Fibroblast of skin of left quadriceps (primary cell): ENCODE results near the gene STON2.
A peak's percentile ranks its signal among the peaks of the same experiment; 100 is the strongest.
"Not testable (repeated sequence)": the region's sequence is repeated elsewhere in the genome, so short reads cannot be mapped to it uniquely, and the experiment has no call there.

Experiments
- DNase-seq, 2 experiments: peaks; one replicate each; pipeline ENCODE4 v3.0.0-alpha.2; 2013; ENCODE audit warnings: low read depth in 2 of 2

The STON2 gene

DNA sequence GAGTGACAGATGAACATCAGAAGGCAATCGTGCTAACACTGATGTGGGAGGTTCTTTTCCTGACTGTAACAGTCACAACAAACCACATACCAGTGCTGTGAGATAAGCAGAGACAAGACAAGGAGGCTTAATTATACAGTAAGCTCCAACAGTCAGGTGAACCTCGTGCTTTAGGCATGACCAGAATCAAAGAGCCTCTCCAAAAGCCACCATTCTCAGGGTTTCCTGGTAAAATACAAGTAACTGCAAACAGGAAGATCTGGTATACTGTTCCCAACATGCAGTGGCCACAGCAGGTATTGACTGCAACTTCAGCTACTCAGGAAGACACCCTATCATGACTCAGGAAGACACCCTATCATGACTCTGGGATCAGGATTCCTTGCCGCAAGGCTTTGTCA is 132.1 kb downstream of the STON2 start:
- no peak for DNase-seq

DNA sequence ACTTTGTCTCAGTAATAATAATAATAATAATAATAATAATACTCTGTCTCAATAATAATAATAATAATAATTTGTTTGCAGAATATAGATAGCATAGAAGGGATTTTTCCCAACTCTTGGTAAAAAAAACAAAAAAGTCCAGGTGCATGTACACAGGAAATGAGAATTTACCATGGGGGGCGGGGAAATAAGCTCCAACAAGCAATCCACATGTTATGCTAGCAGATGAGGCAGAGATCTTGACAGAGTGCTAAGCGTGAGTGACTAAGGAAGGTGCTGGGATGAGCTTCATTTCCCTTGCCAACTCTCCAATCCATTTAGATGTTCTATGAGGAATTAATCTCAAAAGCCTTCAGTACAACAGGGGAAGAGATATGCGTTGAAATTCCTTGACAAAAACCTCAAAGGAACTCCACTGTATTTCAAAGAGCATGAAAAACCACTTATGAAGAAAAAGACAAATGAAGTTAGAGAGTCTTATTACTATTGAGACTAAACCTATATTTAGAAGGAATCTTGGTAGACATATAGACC is 134.4 kb downstream of the STON2 start:
- no peak for DNase-seq

DNA sequence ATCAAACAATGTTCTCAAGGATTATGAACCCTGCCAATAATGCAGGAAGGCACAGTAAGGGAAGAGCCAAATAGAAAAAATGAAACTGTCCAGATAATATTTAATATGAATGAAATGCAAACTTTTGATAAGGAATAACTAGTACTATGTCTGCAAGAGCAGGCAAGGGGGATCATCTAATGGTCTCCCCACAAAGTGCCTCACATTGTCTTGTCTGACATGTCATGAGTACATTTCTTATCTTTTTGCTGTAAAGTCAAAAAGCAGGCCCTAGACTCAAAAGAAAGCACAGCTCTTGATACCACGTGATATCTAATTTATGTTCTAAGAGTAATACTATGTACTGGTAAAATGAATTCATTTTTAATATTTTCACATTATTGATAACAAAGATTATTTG is 135.5 kb downstream of the STON2 start:
- DNase-seq: no peak

DNA sequence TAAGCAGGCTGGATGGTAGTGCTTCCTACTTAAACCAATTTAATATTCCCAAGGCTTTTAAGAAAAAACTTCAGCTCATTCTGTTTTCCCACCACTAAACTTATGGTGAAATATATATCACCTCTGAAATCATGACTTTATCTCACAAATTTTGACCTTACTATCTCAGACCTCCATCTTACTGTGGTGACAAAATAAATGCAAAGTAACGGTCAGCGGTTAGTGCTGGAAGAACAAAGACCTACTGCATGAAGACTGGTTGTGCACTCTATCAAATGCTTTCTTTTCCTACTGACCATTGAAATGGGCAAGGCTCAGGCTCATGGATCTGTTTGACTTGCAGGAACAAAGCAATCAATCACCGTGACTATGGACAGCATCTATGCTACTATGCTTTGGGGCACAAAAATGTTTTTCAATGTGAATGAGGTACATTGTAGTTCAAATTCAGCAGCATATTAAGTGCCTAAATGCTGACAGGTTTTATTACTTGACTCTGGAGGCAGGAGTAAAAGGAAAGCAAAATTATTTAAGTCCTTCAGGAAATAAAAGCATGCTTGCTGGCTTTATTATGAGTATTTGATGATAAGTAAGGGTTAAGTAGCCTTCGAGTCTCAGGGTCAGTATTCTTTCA is 136.2 kb downstream of the STON2 start:
- DNase-seq: no peak

DNA sequence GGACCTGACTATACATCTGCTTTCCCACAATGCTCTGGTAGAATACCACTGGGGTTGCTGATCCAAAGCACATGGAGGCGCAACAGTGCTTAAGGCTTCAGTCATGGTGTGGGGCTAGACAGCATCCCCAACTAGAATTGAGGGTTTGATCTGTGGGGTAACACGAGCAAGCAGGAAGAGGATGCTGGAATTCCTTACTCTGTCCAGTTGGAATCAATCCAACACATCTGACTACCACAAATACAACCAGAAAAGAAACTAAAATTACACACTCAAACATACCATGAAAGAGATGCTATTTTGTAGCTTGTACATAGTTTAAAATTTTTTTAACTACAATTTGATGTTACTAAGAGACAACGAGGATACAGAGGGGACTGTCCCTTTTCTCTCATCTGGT is 138.9 kb downstream of the STON2 start:
- DNase-seq: no peak

DNA sequence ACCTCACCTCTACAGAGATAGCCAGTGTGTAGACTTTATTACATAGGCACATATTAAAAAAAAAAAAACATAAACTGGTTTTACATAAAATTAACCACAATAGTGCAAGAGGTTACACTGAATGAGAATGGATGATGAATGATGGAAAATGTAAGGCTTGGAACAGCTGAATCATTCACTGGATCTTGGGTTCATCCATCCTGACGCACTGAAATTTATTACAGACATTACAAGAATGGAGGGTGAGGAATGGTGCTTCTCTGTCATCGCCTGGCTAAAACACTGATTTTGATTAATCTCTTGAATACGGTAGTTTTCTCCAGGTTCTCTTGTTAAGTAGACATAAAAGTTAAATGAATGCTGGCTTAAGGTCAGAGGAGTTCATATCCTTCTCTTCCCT is 139.4 kb downstream of the STON2 start:
- DNase-seq: peak in 1 of 2 experiments; percentile 3

DNA sequence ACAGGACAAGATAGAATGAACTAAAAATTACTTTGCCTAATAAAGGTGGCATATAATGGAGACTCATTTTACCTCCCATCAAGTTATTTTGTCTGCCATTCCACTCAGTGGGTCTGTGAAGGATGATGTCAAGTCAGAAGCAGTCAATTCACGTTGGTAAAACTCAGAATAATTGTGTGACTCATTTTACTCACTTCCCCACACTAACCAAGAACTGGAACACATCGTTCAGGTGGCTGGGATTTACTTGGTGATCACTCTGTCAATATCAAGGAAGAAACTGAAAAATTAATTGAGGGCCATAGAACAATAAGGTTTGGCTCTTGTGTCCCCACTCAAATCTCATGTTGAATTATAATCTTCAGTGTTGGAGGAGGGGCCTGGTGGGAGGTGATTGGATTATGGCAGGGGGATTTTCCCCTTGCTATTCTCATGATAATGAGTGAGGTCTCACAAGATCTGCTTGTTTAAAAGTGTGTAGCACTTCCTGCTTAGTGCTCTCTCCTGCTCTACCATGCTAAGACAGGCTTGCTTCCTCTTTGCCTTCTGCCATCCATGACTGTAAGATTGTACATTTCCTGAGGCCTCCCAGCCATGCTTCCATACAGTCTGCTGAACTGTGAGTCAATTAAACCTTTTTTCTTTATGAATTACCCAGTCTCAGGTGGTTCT is 143.7 kb downstream of the STON2 start:
- no peak for DNase-seq

DNA sequence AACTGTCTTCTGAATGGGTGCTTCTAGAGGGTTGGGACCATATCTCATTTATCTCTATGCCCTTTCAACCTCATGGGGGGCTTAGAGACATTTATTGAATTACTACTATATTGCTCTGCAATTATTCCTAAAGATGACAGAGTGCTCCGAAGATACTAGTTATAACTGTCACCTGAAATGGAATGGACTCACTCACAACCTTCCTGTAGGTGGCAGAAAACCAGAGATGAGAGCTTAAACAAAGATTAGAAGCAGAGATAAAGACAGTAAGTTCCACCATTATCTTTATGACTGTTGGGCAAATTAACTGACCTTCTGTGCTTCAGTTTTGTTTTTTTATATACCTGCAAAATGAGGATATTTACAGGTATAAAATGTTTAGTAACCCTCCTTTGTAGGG is 147.8 kb downstream of the STON2 start:
- no peak for DNase-seq

DNA sequence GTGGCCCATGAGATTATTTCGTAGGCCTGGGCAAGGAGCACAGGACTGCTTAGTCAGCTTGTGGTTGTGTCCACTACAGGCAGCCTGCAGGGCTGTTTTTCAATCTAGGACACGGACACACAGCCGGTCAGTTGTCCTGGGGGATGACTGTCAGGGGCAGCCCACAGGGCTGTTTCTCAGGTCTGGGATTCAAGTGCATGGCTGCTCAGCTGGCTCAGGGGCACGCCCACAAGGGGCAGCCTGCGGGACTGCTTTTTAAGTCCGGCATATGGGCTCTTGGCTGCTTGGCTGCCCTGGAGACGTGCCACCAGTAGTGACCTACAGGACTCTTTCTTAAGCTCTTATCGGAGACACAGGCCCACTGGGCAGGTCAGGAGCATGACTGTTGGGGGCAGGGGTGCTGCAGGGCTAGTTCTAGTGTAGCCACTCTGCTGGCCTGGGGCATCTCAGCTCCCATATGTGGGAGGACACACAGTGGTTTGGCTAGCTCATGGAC is 152.8 kb downstream of the STON2 start:
- no peak for DNase-seq

DNA sequence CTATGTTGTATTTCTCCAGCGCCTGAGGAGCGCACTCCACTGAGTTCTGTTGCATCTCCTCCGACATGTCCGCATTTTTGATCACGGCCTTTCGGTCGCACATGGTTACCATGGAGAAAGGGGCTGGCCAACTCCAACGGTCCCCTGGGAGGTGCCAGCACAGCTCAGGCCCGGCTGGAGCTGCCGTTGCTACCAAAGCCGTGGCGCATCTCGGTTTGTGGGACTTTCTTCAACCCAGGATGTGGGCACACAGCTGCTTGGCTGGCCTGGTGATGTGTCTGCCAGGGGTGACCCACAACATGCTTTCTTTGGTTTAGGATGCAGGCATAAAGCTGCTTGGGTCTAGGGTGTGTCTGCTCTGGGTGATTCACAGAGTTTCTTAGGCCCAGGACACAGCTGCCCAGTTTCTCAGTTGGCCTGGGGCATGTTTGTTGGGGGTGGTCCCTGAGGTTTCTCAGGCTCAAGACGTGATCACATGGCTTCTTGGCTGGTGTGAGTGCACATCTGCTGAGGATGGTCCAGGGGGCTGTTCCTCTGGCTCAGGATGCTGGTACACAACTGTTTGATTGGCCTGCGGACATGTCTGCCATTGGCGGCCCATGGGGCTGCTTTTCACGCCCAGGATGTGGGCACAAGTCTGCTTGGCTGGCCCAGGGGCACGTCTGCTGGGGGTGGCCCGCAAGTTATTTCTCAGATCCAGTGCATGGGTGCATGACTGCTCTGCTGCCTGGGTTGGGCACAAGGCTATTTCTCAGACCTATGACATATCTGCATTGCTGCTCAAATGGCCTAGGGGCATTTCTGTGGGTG is 153.5 kb downstream of the STON2 start:
- no peak for DNase-seq

DNA sequence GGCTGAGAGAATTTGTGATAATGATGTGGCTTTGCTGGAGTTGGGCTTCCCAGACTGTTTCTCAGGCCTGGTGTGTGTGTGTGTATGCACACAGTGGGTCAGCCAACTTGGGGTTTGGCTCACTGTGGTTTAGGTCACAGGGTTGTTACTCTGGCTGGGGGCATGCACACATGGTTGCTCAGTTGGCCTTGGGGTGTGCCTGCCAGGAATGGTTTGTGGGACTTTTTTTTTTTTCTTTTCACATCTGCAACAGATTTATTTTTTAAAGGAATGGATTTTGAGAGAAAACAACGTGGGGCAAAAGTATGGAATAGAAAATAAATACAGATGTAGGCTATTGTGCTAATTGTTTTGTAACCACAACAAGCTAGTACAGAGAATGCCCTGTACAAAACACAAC is 154.4 kb downstream of the STON2 start:
- no peak for DNase-seq

DNA sequence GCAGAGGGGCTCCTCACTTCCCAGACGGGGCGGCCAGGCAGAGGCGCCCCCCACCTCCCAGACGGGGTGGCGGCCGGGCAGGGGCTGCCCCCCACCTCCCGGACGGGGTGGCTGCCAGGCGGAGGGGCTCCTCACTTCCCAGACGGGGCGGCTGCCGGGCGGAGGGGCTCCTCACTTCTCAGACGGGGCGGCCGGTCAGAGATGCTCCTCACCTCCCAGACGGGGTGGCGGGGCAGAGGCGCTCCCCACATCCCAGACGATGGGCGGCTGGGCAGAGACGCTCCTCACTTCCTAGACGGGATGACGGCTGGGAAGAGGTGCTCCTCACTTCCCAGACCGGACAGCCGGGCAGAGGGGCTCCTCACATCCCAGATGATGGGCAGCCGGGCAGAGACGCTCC is 155.7 kb downstream of the STON2 start:
- DNase-seq: not testable (repeated sequence)

DNA sequence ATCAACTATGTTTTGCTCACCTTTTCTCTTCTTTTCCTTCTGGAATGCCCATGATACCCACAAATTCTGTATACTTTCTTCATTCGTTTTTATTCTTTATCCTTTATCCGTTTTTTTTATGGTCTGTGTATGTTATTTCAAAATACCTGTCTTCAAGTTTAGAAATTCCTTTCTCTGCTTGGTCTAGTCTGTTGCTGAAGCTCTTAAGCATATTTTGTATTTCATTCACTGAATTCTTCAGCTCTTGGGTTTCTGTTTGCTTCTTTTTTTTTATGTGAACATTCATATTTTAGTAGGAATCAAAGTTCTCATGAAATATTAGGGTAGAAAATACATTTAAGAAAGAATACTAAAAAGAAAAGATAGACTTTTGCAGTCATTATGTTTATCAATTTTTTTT is 156.6 kb downstream of the STON2 start:
- DNase-seq: no peak

DNA sequence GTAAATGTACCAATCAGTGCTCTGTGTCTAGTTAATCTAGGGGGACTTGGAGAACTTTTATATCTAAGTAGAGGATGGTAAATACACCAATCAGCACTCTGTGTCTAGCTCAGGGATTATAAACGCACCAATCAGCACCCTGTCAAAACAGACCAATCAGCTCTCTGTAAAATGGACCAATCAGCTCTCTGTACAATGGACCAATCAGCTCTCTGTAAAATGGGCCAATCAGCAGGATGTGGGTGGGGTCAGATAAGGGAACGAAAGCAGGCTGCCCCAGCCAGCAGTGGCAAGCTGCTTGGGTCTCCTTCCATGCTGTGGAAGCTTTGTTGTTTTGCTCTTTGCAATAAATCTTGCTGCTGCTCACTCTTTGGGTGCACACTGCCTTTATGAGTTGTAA is 163.3 kb downstream of the STON2 start:
- DNase-seq: not testable (repeated sequence)

DNA sequence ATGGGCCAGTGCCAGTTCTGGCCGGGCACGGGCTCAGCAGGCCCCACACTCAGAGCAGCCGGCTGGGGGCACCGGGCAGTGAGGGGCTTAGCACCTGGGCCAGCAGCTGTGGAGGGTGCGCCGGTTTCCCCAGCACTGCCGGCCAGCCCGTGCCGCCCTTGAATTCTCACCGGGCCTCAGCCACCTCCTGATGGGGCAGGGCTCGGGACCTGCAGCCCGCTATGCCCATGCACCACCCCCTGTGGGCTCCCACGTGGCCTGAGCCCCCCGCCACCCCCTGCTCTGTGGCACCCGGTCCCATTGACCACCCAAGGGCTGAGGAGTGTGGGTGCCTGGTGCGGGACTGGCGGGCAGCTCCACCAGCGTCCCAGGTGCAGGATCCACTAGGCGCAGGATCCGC is 164.0 kb downstream of the STON2 start:
- DNase-seq: no peak

DNA sequence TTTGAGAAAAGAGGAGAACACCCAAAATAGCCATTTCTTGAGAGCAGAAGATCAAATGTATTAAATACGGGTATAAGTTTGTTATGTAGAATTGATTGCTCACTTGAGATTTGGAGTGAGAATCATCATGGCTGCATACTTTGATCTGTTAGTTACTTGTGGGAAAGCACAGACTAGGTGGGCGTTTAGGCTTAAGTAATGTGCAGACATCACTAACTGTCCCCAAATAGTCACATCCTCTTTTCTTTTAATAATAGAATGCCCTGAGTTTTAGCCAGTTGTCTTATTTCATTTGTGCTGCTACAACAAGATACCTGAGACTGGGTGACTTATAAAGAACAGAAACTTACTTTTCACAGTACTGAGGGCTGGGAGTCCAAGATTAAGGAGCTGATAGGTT is 165.0 kb downstream of the STON2 start:
- no peak for DNase-seq

DNA sequence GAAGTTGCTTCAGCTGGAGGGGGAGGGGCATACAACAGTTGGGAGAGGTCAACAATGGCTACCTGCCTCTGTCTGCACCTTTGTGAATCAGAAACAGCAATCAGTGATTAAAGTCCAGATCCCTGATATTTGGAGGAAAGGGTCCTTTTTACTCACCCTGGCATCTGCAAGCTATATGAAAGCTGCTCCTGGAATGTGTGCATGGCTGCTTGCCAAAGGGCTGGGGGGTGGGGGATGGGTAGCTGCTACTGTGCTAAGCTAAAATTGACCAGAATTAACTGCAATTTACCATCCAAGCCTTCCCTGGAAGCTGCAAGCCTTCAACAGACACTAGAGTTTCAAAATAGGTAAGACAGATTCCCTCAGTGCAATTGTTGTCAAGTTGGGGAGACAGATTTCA is 165.8 kb downstream of the STON2 start:
- peak in 1 of 2 experiments; percentile 3 for DNase-seq

DNA sequence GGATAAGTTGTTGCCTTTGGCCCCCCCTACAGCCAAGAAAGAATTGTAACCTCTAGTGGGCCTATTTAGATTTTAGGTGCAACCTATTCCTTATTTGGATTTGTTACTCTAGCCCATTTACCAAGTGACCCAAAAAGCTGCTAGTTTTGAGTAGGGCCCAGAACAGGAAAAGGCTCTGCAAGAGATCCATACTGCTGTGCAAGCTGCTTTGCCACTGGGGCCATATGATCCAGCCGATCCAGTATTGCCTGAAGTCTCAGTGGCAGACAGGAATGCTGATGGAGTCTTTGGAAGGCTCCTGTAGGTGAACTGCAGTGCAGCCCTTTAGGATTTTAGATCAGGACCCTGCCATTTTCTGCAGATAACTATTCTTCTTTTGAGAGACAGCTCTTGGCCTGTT is 166.5 kb downstream of the STON2 start:
- no peak for DNase-seq

DNA sequence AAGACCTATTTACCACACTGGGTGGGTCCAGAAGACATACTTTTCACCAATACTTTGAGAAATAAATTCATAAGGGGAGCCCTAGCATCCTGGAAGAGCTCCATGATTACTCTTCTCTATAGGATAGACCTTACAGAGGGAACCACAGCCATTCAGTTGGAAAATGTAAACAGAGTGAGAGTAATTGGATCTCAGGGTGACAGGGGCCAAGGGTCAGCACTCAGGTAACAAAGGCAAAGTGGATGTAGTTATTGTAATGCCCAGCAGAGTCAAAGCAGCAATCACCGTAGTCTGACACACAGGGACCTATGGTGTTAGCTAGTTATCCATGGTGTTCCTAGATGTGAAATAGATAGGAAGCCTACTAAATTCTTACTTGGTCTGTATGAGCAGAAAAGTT is 168.6 kb downstream of the STON2 start:
- no peak for DNase-seq

DNA sequence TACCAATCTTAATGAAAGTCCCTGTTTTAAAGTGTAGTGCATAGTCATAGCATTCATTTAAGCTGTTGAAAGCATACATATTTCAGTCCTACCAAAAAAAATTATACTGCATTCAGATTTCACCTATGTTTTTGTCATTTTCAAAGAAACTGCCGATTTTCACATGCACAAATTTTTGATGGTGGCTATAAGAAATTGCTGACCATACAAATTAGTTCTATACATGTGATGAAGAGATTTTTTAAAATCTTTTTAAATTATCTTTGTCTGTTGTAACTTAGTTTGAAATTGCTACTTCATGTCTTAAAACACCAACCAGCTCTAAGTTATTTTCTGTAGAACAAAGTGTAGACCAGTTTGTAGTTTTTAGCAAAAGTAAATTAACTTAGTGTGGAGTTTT is 175.9 kb downstream of the STON2 start:
- no peak for DNase-seq

DNA sequence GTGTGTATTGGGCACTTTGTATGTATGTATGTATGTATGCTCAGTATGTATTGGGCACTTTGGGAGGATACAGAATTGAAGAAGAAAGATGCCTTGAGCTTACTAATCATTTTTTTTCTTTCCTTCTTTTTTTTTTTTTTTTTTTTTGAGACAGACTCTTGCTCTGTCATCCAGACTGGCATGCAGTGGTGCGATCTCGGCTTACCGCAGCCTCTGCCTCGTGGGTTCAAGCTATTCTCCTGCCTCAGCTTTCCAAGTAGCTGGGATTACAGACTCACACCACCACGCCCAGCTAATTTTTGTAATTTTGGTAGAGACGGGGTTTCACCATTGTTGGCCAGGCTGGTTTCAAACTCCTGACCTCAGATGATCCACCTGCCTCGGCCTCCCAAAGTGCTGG is 176.3 kb downstream of the STON2 start:
- DNase-seq: not testable (repeated sequence)

DNA sequence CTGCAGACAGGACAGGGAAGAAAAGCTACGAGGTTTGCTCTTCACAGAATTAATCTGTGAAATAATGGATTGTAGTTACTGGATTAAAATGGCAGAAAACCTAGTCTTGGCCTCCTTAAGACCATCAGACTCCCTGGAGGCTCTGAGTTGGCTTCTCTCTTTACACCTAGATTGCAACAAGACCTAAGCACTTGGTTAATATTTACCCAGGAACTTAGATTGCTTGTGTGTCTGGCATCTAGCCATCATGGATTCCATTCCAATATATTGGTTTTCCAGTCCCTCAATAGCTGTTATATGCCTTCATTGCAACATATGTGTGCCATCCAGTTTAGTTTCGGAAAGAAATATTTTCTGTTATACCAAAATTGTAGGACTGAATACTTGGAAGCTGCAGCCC is 177.4 kb downstream of the STON2 start:
- no peak for DNase-seq

DNA sequence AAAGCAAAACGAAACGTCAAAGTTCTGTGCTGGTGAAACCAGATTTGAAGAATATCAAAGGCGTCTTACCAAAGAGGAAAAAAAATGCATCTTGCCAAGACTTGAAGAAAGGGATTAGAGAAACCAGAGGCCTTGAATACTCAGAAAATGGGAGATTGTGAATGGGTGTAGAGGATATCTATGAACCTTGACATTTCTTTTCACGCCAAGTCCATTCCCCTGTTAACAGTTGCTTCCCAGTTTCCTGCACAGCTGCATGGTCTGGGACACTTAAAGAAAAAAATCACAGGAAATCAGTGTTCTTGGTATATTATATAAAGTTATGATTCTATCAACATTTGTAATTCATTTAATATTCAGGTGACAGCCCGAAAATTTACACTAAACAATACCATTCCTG is 178.0 kb downstream of the STON2 start:
- DNase-seq: no peak
